GM21723 (cell line): ENCODE measurements around the gene CD46.
A peak's percentile ranks its signal among the peaks of the same experiment; 100 is the strongest.
"Not testable (repeated sequence)": the region's sequence is repeated elsewhere in the genome, so short reads cannot be mapped to it uniquely, and the experiment has no call there.

Experiments used
- ATAC-seq: cut with Tn5 transposase; IDR thresholded peaks from one replicate; pipeline ENCODE4 v1.9.1; 2021; ENCODE audit warnings: mild to moderate bottlenecking, moderate library complexity; ENCODE audit not compliant: unreplicated experiment

Gene CD46

DNA sequence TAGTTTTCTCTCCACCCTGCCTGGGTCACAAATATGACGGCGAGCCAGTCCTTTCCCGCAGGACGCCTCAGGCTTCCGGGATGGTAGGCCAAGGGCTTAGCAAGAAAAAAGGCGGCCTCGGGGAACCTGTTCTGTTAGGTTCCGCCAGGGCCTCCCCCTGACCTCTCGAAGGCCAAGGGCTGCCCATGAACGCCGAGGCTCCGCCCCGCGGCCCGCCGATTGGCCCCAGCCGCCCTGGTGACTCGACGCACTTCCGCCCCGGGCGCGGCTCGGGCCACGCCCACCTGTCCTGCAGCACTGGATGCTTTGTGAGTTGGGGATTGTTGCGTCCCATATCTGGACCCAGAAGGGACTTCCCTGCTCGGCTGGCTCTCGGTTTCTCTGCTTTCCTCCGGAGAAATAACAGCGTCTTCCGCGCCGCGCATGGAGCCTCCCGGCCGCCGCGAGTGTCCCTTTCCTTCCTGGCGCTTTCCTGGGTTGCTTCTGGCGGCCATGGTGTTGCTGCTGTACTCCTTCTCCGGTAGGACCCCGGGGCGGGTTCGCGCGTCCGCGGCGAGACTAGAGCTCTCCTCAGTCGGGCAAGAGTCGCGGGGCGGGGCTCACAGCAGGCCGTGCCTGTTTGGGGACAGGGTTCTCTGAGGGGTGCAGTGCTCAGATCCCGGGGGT is at the start of gene CD46:
CD46 (plus strand) TSS at position 265 of the 666 bp plus-strand sequence; CDS start at position 424, 159 bp downstream.
- peak; percentile 95 for ATAC-seq

DNA sequence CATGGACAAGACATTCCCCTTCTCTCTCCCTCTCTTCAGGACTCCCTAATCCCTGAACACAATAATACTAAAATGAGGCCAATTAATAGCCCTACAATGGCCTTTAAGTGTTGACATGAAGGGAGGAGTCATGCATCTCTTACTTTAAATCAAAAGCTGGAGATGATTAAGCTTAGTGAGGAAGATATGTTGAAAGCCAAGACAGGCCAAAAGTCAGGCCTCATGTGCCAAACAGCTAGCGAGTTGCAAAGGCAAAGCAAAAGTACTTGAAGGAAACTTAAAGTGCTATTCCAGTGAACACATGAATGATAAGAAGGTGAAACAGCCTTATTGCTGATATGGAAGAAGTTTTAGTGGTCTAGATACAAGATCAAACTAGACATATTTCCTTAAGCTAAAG is 49.5 kb upstream of the CD46 start:
- ATAC-seq, result no peak

DNA sequence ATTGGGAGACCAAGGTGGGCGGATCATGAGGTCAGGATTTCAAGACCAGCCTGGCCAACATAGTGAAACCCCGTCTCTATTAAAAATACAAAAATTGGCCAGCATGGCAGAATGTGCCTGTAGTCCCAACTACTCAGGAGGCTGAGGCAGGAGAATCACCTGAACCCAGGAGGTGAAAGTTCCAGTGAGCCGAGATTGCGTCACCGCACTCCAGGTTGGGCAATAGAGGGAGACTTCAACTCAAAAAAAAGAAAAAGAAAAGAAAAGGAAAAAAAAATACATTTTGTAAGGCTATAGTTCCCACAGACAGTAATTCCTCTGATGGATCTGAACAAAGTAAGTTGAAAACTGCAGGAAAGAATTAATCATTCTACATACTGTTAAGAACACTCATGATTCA is 48.1 kb upstream of the CD46 start:
- ATAC-seq, result no peak

DNA sequence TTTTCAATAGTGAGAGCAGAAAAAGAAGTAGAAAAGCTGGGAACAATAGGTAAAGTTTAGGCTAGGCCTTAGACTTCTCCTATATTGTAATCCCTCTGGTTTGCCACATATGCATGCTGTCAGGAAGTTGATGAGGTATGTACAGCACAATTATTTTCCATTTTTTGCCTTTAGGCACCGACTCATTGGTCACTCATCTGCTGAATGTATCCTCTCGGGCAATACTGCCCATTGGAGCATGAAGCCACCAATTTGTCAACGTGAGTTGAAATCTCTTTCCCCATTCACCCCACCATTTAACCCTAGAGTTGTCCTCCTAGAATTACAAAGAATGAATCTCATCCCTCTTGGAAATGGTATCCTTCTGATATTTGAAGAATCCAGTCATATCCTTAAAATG is 43.9 kb upstream of the CD46 start:
- not testable (repeated sequence) for ATAC-seq

DNA sequence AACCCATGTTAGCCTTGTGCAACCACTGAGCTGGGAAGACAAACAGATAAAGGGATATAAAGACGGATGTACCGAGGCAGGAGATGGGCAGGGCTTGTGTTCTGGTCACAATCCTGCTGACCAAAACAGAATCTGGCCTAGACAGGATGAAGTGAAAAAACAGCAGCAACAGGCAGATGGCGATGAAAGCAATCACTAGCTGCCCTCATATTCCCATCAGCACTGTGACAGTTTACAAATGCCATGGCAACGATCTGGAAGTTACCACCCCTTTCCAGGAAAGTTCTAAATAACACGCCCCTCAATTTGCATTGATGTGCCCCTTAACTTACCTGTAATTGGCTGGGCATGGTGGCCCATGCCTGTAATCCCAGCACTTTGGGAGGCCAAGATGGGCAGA is 40.6 kb upstream of the CD46 start:
- ATAC-seq, result no peak

DNA sequence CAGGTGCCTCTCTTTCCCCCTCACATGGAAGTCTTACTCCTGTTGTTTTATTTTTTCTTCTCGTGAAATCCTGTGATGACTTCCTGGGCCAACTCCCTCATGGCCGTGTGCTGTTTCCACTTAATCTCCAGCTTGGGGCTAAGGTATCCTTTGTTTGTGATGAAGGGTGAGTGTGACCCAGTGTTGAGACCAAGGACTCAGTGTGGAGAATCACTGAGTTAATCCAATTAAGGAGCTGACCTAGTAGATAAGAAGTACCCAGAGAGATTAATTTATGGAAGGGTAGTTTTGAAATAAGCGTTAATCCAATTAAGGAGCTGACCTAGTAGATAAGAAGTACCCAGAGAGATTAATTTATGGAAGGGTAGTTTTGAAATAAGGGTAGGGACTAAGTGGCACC is 39.2 kb upstream of the CD46 start:
- not testable (repeated sequence) for ATAC-seq

DNA sequence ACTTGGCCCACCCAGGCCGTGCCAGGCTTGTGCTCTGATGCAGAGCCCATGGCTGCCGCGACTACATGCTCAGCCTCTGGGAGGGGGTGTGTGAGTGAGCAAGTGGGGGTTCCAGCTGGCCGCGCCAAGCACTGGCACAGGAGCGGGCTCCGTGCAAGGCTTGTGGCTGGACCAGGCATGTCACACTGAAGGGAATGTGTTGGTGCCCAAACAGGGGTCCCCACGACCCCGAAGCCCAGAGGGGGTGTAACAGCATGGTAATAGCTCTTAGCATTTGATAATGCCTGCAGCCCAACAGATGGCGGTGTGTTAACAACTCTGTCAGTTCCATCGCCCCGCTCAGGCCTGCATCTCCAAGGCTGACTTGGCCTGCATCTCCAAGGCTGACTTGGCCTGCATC is 38.3 kb upstream of the CD46 start:
- no peak for ATAC-seq

DNA sequence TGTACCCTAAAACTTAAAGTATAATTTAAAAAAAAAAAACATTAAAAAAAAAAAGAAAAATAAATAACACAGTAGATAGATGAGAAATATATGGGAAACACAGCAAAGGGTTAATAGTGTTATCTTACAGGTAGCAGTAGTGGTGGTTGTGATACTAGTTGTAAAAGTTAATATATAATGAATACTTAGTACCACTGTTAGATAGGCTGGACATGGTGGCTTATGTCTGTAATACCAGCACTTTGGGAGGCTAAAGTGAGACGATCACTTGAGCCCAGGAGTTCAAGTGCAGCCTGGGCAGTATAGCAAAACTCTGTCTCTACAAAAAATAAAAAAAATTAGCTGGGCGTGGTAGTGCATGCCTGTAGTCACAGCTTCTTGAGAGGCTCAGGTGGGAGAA is 32.6 kb upstream of the CD46 start:
- no peak for ATAC-seq

DNA sequence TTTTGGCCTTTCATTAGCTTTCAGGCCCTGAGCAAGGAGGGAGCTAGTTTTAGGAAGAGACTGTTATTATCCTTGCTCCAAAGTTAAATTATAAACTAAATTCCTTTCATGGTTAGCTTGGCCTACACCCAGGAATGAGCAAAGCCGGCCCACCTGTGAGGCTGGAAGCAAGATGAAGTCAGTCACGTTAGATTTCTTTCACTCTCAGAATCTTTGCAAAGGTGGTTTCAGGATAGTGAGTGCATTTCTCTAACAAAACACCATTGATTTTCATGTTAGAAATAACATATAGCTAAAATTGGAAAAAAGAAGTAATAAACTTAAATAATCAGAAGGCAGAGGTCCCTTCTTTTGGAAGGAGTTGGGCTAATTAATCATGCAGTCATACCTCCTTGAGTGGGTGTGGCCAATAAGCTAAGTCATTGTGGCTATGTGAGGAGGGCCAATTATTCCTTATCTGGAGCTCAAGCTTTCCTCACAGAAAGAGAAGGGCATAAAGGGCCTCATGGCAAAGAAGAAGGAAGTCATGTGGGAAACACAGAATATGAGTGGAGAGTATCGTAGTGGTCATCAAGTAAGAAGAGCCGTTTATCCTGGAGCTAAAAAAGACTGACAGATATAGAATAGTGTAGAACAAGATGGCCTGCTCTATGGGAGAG is 23.5 kb upstream of the CD46 start:
- not testable (repeated sequence) for ATAC-seq

DNA sequence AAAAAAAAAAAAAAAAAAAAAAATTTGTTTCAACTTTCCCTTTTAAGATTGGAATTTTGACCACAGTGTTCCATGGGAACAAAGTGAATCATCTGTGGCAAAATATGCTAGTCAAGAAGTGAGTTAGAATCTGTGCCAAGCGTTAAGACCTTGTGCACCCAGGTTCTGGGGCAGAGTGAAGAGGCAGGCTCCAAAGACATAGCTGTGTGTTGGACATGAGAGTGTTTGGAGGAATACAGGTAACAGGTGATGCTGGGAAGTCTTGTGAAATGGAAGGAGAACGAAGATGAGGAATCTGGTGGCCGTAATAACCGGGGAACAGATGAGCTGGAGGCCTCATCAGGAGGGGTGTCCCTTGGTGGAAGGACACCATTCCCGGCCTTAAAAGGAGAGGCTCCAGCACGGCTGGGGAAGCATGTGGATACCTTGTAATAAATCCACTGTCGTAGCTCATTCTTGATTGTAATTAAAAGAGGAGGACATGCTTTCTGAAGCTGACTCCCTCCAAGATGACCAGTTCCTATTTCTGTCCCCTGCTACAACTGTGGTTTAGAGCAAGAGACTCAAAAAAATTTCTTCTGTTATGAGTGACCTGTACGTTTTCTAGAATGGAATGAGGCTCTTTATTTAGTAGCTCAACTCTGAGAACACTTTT is 14.2 kb upstream of the CD46 start:
- ATAC-seq, result not testable (repeated sequence)

DNA sequence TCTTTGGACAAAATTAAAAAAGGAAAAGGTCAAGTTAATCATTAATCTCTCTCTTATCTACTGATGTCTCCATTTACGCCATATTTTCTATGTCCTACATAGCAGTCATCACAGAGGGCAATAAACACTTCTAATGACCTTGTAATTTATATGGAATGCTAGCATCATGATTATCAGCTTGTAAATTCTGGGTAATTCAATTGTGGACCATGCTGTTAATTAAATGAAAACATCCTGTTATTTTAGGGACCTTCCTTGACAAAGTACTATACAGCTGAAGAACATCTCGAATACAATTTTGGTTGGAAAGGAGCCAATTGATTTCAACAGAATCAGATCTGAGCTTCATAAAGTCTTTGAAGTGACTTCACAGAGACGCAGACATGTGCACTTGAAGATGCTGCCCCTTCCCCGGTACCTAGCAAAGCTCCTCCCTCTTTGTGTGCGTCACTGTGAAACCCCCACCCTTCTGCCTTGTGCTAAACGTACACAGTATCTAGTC is 13.6 kb upstream of the CD46 start:
- ATAC-seq, result not testable (repeated sequence)

DNA sequence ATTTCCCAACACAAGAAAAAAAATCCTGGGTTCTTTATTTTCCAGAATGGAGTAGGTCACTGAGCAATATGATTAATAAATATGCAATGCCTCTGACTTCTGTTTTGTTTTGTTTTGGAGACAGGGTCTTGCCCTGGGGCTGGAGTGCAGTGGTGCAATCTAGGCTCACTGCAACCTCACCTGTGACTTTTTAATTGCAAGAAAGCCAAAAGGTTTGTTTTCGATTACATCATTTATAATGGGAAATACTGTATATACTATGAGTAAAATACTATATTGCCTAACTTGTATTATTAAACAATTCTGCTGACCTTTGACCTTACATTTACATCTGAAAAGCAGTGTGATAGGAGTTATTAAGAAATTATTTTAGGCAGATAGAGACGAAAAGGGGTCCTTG is 11.6 kb upstream of the CD46 start:
- ATAC-seq, result no peak

DNA sequence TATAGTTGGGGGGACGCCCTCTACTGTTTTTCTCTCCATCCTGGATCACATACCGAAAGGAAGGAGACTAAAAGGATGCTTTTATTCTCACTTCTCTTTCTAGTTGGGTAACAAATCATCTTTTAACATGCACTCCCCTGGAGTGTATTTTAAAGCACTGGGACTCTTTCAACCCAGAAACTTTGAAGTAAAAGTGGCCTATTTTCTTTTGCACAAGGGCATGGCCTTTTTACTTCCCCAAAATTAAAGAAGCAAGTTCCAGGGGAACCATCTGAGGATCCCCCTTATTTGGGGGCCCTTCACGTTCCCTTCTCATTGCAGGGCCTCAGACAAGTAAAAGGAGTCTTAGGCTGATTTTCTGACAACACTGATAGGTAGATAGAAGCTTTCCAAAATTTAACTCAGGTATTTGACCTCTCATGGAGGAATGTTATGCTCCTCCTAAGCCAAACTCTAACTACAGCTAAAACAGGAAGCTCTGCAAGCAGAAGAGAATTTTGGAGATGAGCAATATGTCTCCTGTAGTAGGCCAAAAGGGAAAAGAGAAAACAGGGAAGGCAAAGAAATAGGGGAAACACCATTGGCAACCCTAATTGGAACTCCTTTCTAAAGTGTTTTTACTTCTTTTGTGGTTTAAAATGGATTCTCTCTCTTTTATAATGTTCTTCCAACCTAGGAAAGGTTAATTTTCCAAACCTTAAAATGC is 8.9 kb upstream of the CD46 start:
- no peak for ATAC-seq

DNA sequence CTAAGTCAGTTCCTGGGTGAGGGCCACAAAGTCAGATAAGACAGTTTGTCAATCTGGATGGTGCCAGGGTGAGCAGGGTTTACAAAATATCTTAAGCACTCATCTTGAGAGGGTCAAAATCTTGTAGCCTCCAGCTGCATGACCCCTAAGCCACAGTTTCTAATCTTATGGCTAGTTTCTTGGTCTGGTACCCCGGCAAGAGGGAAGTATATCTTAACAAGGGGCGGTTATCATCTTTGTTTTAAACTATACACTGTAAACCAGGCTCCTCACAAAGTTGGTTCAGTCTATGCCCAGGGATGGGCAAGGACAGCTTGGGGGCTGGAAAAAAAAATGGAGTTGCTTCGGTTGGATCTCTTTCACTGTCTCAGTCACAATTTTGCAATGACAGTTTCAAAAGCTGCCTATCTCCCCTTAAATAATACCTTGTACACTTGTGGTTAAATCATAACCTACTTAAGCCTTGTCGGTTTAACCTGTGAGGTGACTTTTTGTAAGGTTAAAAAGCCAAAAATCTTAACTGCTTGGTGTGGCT is 7.8 kb upstream of the CD46 start:
- ATAC-seq, result no peak

DNA sequence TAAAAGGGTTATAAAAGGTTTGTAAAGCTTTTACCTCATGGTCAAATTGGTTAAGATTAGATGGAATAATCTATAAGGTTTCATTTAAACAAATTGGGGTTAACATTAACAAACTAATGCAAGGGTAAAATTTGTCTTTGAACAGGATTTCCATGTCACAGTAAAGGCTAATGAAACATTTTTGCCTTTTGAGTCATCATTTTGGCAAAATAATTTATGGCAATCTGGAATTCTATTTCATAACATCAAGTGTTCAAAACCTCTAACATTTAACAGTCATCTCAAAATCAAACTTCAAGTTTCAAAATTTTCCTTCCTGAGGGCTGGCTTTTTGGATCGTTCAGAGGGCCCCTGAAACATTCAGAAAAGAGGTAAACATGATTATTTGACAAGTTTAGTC is 6.6 kb upstream of the CD46 start:
- ATAC-seq, result no peak

DNA sequence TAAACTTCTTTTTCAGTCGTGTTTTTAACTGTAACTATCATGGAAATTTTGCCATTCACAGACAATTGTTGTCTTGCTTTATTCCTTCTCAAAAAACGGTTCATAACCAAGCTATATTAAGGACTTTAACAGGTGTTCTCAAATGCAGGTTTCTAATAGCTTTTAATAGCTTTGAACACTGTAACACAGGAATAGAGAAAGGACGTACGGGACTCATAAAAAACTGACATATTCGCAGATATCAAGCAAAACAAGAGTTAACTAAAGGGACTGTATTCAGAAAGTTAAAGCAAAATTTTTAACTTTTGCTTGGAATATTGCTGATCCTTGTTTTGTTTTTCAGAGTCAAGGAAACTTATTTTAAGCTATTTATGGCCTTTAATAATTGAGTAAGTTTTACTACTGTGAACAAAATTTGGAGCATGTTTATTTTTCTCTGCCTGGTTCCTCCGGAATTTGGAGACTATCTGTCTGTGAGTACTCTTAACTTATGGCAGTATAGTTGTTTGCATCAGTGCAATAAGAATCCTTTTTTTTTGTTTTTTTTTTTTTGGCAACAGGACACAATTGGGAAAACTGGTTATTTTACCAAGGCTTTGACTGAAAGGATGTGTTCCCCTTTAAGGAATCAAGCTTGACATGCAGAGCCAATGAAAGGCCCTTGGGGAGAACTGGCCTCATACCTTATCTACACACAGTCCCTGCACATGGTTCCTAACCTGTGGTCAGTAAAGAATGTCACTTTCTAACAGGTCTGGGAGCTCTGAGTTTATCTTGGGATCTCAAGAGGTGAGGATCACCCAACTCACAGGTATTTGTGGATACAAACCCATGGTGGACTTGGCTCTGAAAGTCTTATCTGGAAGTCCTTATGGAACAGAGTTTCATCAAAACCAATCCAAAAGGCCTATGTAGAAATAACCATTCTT is 5.8 kb upstream of the CD46 start:
- ATAC-seq, result no peak

DNA sequence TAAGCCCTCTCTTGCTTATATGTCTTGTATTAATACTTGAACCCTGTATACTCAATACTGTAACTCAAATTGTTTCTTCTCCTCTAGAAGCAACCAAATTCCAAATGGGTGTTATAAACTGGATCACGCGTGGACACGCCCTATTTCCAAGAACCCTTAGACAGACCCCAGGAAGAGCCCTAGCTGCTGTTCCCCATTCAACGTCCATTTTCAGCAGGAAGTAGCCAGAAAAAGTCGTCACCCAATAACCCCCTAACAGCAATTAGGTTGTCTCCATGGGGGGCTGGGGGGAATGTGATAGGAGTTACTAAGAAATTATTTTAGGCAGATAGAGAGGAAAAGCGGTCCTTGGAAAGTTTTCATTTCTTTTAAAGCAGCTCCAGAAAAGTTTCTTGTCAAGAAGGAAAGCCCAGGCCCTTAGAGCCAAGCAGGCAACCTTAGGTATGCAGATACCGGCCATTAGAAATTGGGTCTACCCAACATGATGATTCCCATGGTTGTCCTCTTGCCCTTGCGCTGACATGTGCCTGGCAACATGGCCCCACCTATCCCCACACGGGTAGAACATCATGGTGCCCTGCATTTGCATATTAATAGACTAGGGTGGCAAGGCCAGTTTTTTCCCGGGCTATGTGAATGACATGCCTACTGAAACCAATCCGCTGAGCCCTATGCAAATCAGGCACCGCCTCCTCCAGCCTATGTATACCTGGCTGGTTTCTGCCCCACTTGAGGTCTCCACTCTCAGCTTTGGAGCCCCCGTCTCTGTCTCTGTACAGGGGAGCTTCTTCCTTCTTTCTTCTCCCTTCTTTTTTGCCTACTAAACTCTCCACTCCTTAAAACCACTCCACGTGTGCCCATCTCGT is 4.0 kb upstream of the CD46 start:
- ATAC-seq, result no peak

DNA sequence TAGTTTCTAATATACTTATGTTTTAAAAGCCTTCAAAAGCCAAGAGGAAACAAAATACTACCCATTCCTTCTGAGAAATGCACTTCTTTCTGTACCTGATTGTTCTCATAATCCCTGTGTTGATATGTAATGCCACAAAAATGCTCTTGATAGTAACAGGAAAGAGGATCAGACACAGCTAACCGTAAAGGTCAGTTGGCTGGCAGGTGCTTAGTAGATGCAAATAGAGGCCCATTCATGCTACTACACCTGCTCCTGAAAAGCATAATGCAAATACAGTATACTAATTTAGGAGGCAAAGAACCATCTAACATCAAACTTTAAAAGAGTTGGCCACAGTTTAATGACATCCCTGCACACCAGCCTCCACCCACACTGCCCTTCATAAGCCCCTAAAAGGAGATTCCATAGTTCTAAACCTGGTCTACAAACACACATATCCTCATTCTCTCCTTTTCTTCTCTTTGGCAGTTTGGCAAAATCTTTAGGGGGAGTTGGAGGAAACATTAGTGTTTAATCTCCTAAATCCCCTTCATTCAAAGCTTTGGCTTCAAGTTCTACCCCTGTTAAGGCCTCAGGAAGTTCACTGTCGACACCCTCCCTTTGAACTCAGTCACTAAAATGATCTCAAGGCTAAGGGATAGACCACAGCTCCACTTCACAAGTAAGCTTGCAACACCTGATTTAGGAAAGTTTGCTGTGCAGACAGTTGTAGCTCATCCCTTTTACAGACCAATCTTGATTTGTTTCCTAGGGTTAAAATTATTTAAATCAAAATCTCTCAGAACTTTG is 2.9 kb upstream of the CD46 start:
- ATAC-seq, result no peak
